SW 1271 (cell line): ENCODE results near the gene MAPK12.

Source experiments
- DNase-seq, 2 experiments: peaks; one replicate each; lab custom pipeline; 2025; lab: John Stamatoyannopoulos, UW

MAPK12 gene

GRCh38 chr22:50252082-50253045 lies 9.1 kb downstream of the MAPK12 start:
- DNase-seq: peak in 1 of 2 experiments; percentile 48

DNA sequence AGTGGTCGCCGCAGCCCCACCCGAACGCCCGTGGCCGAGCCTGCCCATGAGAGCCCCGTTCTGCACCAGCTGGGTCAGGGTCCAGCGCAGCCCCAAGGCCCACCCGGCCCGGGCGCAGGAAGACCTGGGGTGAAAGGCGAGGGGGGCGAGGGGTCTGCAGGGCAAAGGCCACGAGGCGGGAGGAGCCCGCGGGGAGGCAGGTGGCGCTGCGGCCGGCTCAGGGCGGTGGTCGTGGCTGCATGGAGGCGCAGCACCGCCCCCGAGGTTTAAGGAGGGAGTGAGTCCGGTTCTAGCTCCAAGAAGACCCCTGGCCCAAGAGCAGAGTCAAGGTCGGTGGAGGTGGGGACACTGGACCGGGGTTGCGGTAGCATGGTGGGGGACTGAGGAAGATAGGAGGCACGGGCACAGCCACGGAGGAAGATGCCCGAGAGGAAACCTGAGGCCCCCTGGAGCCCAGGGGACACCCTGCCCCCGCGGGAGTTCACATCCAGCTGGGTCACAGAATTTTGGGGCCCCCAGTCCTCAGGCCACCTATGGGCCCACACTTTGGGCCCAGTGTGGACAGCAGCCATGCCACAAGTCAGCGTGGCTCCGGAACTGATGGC lies 9.9 kb downstream of the MAPK12 start:
- DNase-seq: no peak

DNA sequence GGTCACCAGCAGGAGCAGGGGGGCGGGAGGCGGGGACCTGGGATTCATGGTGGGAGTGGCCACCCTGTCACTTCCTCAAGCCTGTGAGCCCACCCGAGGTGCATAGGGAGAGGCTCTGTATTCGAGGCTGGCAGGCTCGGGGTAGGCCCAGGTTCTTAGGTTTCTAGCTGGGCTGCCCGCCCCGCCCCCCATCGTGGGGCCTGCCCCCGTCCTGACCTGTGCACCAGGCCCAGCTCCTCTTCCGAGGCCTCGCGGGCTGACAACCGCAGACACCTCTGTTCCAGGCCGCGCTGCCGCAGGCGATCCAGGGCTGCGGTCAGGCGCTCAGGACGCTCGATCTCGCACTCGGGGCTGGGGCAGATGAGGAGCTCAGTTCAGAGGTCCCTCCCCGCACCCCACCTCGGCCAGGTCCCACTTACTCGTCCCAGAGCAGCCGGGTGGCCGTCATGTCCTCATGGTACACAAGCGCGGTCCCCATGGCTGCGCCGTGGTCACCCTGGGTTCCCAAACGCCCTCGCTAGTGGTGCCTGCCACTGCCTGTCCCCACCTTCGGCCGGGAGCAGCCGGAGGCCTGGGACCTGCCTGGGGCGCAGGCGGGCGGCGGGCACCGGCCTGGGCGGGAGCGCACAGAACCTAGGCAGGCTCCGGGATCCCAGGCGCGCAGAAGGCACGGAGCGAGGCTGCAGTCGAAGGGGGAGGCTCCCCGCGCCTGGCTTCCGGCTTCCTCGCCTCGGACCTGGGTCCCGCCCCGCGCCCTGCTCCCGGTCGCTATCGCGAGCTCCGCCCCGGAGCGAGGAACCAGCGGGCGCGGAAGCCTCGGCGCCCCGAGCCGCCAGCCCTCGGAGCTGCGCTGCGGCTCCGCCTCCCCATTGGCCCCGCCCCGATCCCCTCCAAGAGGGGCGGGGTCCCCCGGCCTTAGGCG lies 10.7 kb downstream of the MAPK12 start, which contains the start of gene HDAC10:
TSS of gene HDAC10 (minus strand) at position 711 of the 922 bp plus-strand sequence. CDS start at position 478, 233 bp downstream.
- DNase-seq: peak; percentile 37 to 56

GRCh38 chr22:50250249-50250554 lies 11.3 kb downstream of the MAPK12 start:
- no peak for DNase-seq

- DNase-seq: no peak
These were observed 11.9 kb downstream of the MAPK12 start for GRCh38 chr22:50249341-50250248.

- no peak for DNase-seq
These were observed 13.0 kb downstream of the MAPK12 start for GRCh38 chr22:50248196-50249081.

DNA sequence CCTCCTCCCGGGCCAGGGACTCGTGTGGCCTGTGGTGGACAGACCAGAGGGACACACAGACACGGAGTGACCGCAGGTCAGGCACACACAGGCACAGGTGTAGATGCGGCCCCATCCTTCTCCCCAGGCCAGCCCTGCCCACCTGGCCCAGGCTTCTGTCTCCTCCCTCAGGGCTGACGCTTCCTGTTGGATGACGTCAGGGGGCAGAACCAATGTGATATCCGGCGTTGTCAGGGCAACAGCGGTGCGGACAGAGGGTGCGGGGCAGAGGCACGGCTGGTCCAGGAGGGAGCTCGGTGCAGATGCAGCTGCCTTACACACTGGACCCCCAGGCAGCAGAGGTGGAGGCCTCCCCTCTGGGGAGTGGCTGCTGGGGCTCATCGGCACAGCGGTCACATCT lies 13.7 kb downstream of the MAPK12 start:
- DNase-seq: no peak

GRCh38 chr22:50246242-50247175 lies 15.0 kb downstream of the MAPK12 start:
- no peak for DNase-seq

DNA sequence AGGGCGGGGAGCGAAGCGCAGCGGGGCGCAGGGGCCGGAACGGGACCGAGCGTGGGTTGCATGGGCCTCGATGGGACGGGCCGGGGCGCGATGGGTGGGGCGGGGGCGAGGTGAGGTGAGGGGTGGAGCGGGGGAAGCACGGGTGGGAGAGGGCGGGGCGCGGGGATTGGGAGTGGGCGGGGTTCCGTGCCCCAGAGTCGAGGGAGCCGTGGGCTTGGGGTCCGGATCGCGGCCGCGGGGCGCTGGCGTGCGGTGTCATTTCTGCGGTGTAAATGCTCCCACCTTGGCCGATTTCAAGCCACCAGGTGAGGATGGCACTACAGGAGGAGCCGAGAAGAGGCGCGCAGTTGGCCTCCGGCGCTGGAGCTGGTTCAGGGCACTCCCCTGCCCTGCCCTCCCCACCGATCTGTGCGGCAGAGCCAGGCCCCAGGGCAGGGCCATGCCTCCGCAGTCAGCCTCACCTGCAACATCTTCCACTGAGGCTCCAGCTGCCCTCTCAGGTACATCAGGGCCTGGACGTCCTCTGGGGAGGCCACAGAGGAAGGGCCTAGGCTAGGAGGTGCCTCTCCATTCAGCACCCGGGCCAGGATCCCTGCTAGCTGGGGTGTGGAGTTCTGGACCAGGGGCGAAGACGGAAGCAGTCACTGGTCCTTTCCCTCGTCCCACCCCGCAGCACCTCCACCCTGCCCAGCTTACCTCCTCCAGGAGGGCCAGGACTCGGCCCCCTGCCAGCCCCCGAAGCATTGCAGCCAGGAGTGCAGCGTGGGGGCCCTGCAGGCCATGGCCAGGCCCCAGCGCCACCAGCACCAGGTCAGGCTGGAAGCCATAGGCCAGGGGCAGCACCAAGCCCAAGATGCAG lies 16.0 kb downstream of the MAPK12 start:
- DNase-seq: no peak

- DNase-seq: peak; percentile 53 to 85
These were observed 16.9 kb downstream of the MAPK12 start, which contains the start of gene TUBGCP6 for GRCh38 chr22:50244420-50245213. Gene TUBGCP6 (minus strand): TSS chr22:50245023. CDS start chr22:50244459, 564 bp downstream.

GRCh38 chr22:50243685-50244419 lies 17.6 kb downstream of the MAPK12 start:
- no peak for DNase-seq

DNA sequence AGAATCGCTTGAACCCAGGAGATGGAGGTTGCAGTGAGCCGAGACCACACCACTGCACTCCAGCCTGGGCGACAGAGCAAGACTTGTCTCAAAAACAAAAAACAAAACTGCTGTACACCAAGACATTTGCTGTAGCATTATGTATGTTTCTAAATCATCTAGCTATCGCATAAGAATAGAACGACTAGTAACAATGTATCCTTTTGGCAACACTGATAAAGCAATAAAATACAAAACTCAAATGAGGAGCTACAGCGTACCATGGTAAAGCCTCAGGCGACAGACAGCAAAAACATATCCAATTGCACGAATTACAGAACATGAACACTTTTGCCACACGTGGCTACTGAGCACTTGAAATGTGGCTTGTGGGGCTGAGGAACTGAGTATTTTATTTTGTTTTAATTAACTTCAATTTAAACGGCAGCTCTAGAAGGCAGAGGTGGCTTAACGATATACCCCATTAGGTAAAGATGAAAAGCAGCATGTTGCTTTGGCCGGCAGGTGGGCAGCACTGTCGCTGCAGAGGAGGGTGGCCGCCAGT lies 19.0 kb downstream of the MAPK12 start:
- DNase-seq: no peak

- DNase-seq: no peak
These were observed 22.7 kb downstream of the MAPK12 start for GRCh38 chr22:50238755-50239154.

- peak in 1 of 2 experiments; percentile 18 for DNase-seq
These were observed 24.6 kb downstream of the MAPK12 start for GRCh38 chr22:50236731-50237409.

GRCh38 chr22:50233223-50233622 lies 28.3 kb downstream of the MAPK12 start:
- DNase-seq: no peak
